ENCODE results near the gene CYP4B1.

CYP4B1 gene

GRCh38 chr1:46797696-46798470, 963 bp upstream of the CYP4B1 start:
- H3K9me3 ChIP-seq, result no peaks in the 10 kb centered on the region
- H3K4me1 ChIP-seq, result peaks cover 0 to 9% (median 0%) of the 10 kb centered on the region in 4 donors
- H3K4me3 ChIP-seq, result no peak overlapping the region
- H3K27ac ChIP-seq, result no peak overlapping the region
- intact Hi-C loops (cut with DNase I; ENCODE audit: low total_unique reads), result no loop called here
- no peak for TF ChIP-seq CTCF (IDR thresholded peaks at IDR 0.05)
- peaks cover 0 to 2% of the 10 kb centered on the region in 2 donors for H3K27me3 ChIP-seq
- no peaks in the 10 kb centered on the region for H3K36me3 ChIP-seq
- DNase-seq, result no peak

- no peak for DNase-seq
- H3K9me3 ChIP-seq, result no peaks in the 10 kb centered on the region
- H3K36me3 ChIP-seq, result no peaks in the 10 kb centered on the region
- peaks cover 0 to 13% (median 1%) of the 10 kb centered on the region in 4 donors for H3K4me1 ChIP-seq
- TF ChIP-seq CTCF (IDR thresholded peaks at IDR 0.05), result no peak
- peaks cover 0 to 5% of the 10 kb centered on the region in 2 donors for H3K27me3 ChIP-seq
- intact Hi-C loops (cut with DNase I; ENCODE audit: low total_unique reads), result no loop called here
- peak overlapping the region; percentile 29 to 35 for H3K4me3 ChIP-seq
- H3K27ac ChIP-seq, result no peak overlapping the region
Observed at GRCh38 chr1:46800742-46801141, 1.9 kb downstream of the CYP4B1 start.

GRCh38 chr1:46801323-46802055, 2.6 kb downstream of the CYP4B1 start:
- Histone ChIP-seq H3K27ac (no peak overlapping the region), H3K4me1 (peaks cover 0 to 18% (median 5%) of the 10 kb centered on the region in 4 donors), H3K9me3 (no peaks in the 10 kb centered on the region), H3K36me3 (no peaks in the 10 kb centered on the region), H3K4me3 (peak overlapping the region; percentile 29 to 35), H3K27me3 (peaks cover 0 to 5% of the 10 kb centered on the region in 2 donors)
- no peak for DNase-seq
- no peak for TF ChIP-seq CTCF (IDR thresholded peaks at IDR 0.05)
- intact Hi-C loops (cut with DNase I; ENCODE audit: low total_unique reads), result no loop called here

GRCh38 chr1:46802081-46802480, 3.2 kb downstream of the CYP4B1 start:
- no peaks in the 10 kb centered on the region for H3K9me3 ChIP-seq
- DNase-seq, result no peak
- no peaks in the 10 kb centered on the region for H3K36me3 ChIP-seq
- no peak overlapping the region for H3K27ac ChIP-seq
- peaks cover 0 to 5% of the 10 kb centered on the region in 2 donors for H3K27me3 ChIP-seq
- peak overlapping the region; percentile 29 to 35 for H3K4me3 ChIP-seq
- no peak for TF ChIP-seq CTCF (IDR thresholded peaks at IDR 0.05)
- intact Hi-C loops (cut with DNase I; ENCODE audit: low total_unique reads), result no loop called here
- peaks cover 0 to 24% (median 7%) of the 10 kb centered on the region in 4 donors for H3K4me1 ChIP-seq

GRCh38 chr1:46802901-46803574, 4.2 kb downstream of the CYP4B1 start:
- DNase-seq, result no peak
- Histone ChIP-seq H3K27ac (no peak overlapping the region), H3K27me3 (peaks cover 0 to 5% of the 10 kb centered on the region in 2 donors), H3K9me3 (no peaks in the 10 kb centered on the region), H3K36me3 (no peaks in the 10 kb centered on the region), H3K4me3 (peak overlapping the region in 1 of 2 donors; percentile 8), H3K4me1 (peaks cover 0 to 31% (median 11%) of the 10 kb centered on the region in 4 donors)
- no peak for TF ChIP-seq CTCF (IDR thresholded peaks at IDR 0.05)
- intact Hi-C loops (cut with DNase I; ENCODE audit: low total_unique reads), result no loop called here

Data from tibial artery (tissue), 4 donors.